Gastroesophageal sphincter (tissue), 3 donors: ENCODE measurements around the gene CNNM4.

Source experiments
- CTCF ChIP-seq, 4 experiments: fragments of 200-600 bp in 2 of 4; fragments of 450-650 bp in 2 of 4; sonication (generic) in 1 of 4; IDR thresholded peaks; one replicate each; pipeline ENCODE4 v1.5.1; 2017 to 2019; ENCODE audit warnings: antibody characterized with exemption in 4 of 4, mild to moderate bottlenecking in 2 of 4, moderate library complexity in 2 of 4
- EP300 ChIP-seq: sonication (generic); formaldehyde crosslinking; IDR thresholded peaks from one replicate; pipeline ENCODE4 v1.6.1; 2017; ENCODE audit warnings: antibody characterized with exemption, mild to moderate bottlenecking
- POLR2A ChIP-seq, 2 donors: fragments of 450-650 bp; IDR thresholded peaks; one replicate each; pipeline ENCODE4 v1.6.1; 2017; ENCODE audit warnings: antibody characterized with exemption in 2 of 2, mild to moderate bottlenecking in 2 of 2, moderate library complexity in 1 of 2
- POLR2AphosphoS5 ChIP-seq: sonication (generic); formaldehyde crosslinking; IDR thresholded peaks from one replicate; pipeline ENCODE4 v1.6.1; 2017; ENCODE audit warnings: antibody characterized with exemption

GRCh38 chr2:96859681-96860064 is 99.0 kb downstream of the CNNM4 start:
- TF ChIP-seq POLR2A (IDR thresholded peaks at IDR 0.05), result no peak
- no peak for TF ChIP-seq CTCF (IDR thresholded peaks at IDR 0.05)
- TF ChIP-seq POLR2AphosphoS5, result no peak
- no peak for TF ChIP-seq EP300
